ENCODE data around the gene TMUB1. TPM values are rescaled to one million over a fixed set of nuclear protein-coding genes. Genes with fewer than 3 reads are reported as not detected.
A peak's percentile ranks its signal among the peaks of the same experiment; 100 is the strongest.

TMUB1 gene
- total and polyA plus RNA-seq, 9 of the 15 experiments (the other 6 are each of a cell fraction or from before 2014, with no cell fraction given) = 0.14 to 241 (median 74.1) TPM

DNA sequence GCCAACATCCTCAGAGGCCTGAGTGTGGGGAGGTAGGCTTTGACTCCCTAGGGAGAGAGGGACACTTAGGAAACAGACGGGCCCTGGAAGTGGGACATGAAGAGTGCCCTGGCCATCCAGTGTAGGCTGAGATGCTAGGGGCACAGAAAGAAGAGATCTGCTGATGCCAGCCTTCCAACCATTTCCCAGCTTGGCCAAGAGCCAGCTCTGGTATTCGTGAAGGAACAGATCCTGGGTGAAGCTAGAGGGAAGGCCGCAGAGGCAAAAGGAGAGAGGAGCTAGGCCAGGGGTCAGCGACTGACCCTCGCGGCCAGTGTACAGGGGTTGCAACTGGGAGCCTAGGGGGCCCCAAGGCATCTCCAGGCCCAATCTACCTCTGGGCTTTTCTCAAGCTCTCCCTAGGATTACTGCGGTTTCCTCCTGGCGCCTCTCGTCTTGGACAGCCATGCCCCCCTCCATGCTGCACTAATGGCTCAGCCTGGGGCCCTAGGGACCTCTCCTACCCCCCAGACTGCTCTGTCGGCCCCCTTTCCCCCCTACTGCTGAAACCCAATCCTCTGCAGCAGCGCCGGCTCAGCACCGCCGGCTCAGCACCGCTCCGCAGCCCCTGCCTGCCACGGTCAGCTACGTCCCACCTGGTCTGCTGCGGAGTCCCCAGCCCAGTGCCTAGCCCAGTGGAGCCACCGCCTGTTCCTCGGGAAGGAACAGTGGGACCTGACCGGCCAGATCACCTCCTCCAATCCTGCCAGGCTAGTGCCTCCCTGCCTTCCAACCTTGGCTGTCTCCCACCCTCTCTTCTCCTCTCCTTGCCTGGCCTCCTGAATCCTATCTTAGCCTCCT, 35.1 kb downstream of the TMUB1 start, which contains the start of gene ASIC3:
ASIC3 (plus strand) TSS at position 556 of the 840 bp plus-strand sequence. CDS start 355 bp downstream, outside the sequence.
- TF ChIP-seq POLR2G (IDR thresholded peaks at IDR 0.05; ENCODE audit: low read depth, low read length) (0 out of 2 replicates have a peak, but pooled peaks have one; percentile 56), ZNF324 (CRISPR knock-in tag; IDR thresholded peaks at IDR 0.05) (no peak), NFIC (IDR thresholded peaks at IDR 0.05) (peak; percentile 78)
- TF ChIP-seq, protein P1, sequence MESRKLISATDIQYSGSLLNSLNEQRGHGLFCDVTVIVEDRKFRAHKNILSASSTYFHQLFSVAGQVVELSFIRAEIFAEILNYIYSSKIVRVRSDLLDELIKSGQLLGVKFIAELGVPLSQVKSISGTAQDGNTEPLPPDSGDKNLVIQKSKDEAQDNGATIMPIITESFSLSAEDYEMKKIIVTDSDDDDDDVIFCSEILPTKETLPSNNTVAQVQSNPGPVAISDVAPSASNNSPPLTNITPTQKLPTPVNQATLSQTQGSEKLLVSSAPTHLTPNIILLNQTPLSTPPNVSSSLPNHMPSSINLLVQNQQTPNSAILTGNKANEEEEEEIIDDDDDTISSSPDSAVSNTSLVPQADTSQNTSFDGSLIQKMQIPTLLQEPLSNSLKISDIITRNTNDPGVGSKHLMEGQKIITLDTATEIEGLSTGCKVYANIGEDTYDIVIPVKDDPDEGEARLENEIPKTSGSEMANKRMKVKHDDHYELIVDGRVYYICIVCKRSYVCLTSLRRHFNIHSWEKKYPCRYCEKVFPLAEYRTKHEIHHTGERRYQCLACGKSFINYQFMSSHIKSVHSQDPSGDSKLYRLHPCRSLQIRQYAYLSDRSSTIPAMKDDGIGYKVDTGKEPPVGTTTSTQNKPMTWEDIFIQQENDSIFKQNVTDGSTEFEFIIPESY (CRISPR knock-in tag; IDR thresholded peaks at IDR 0.05) = 0 out of 2 replicates have a peak, but pooled peaks have one; percentile 18
- H3K4me1 ChIP-seq (replicated peaks in 1 of 2; ENCODE audit: control insufficient read depth in 2 of 2, insufficient read depth in 2 of 2, low read length in 2 of 2) = peaks cover under 1 to 57% of the 10 kb centered on the region in 2 experiments; a peak in 3 of 5 replicates
- ChIA-PET CTCF (ENCODE audit: low intra/inter-chr PET ratio) (no interaction called here), POLR2A (interaction anchor here (0.7 to 3.1 kb wide), 4 partner anchors 9 to 72 kb away, joined by 3 to 23 read pairs (median 4); no protein-coding TSS in a partner anchor)
- H3K4me2 ChIP-seq (ENCODE audit: insufficient read depth, low read length) = no peak within 1 kb of the TSS
- H3K9me1 ChIP-seq (ENCODE audit: control insufficient read depth, insufficient read depth, low read length) = no peaks in the 10 kb centered on the region
- DNase-seq (ENCODE audit: extremely low read depth in 1 of 4, low spot score in 3 of 4) (peak in 2 of 4 experiments; percentile 11 to 17), ATAC-seq (no peak), FAIRE-seq (no peak)
- no peaks in the 10 kb centered on the region; the same call in 1 of the 2 replicates for H4K20me1 ChIP-seq (replicated peaks; ENCODE audit: control insufficient read depth, insufficient read depth, low read length)
- 71% methylated on average over 21 of the region's 22 CpGs for WGBS (ENCODE audit: insufficient coverage, low coverage, missing lambda C conversion rate)
- no peaks in the 10 kb centered on the region for H3K79me2 ChIP-seq (ENCODE audit: control insufficient read depth, insufficient read depth, low read length)
- intact Hi-C loops (cut with micrococcal nuclease) (no loop called here), in situ Hi-C loops (cut with MboI) (no loop called here)
- no peaks in the 10 kb centered on the region for H3K27me3 ChIP-seq (ENCODE audit: control insufficient read depth in 2 of 2, insufficient read depth in 2 of 2, low read length in 2 of 2)
- peak within 1 kb of the TSS in 1 of 2 experiments; percentile 68; a peak in 2 of 4 replicates for H3K9ac ChIP-seq (ENCODE audit: insufficient read depth in 1 of 2, low read depth in 2 of 2, low read length in 2 of 2)
- H3K4me3 ChIP-seq = no peak within 1 kb of the TSS
- H3K9me3 ChIP-seq (replicated peaks; ENCODE audit: control insufficient read depth, insufficient read depth, low read depth, low read length) = no peaks in the 10 kb centered on the region
- H3K36me3 ChIP-seq (ENCODE audit: control insufficient read depth, insufficient read depth, low read length) = peaks cover 18% of the 10 kb centered on the region
- BruUV-seq (replicated peaks) = no TSS peak
- H2AFZ ChIP-seq (ENCODE audit: low read depth, low read length) = no peak within 1 kb of the TSS
- no peak within 1 kb of the TSS for H3K27ac ChIP-seq (ENCODE audit: extremely low read depth, low read depth, low read length)

All from K562 (cell line).